ENCODE results near the gene APBA2.

APBA2 gene

DNA sequence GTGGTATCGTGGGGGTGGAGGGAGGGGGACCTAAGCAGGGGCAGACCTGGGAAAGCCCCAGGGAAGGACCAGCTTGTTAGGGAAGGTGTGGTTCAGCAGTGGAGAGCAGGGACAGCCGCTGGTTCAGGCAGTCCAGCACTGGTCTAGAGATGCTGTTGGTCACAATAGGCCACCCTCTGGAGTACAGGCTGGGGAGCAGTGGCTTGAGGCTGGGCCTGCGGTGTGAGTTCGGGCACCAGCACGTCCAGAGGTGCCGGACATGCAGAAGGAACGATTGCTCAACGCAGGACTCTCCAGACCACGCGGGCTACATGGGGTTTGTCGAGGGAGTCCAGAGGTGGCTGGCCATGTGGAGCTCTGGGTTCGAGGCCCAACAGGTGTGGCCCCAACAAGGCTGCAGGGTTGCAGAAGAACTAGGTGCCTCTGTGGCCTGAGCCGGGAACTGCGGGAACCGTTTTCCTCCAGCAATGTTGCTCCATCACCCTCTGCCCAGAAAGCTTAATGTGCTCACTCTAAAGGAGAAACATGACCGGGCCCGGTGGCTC lies 143.9 kb downstream of the APBA2 start:
- H3K9me3 ChIP-seq (ENCODE audit: insufficient read depth, low read depth, low read length), result peaks cover 7% of the 10 kb centered on the region; the same call in 1 of the 2 replicates
- peaks cover 12% of the 10 kb centered on the region for H4K20me1 ChIP-seq (ENCODE audit: insufficient read depth, low read length, poor library complexity, severe bottlenecking)
- H3K27me3 ChIP-seq (ENCODE audit: insufficient read depth, low read length, poor library complexity, severe bottlenecking), result no peaks in the 10 kb centered on the region
- no peak overlapping the region for H3K9ac ChIP-seq (ENCODE audit: low read depth, low read length, poor library complexity, severe bottlenecking)
- no peak for TF ChIP-seq CTCF (conservative IDR thresholded peaks at IDR 0.05; ENCODE audit: low read length)
- no peak for TF ChIP-seq EZH2phosphoT487 (IDR thresholded peaks at IDR 0.05; ENCODE audit: borderline replicate concordance)
- H3K79me2 ChIP-seq (ENCODE audit: insufficient read depth, low read length), result peaks cover 60% of the 10 kb centered on the region
- no peak overlapping the region for H3K4me3 ChIP-seq (ENCODE audit: low read length, poor library complexity, severe bottlenecking)
- H3K4me1 ChIP-seq (ENCODE audit: insufficient read depth, low read length, poor library complexity, severe bottlenecking), result peaks cover 7% of the 10 kb centered on the region
- H3K9me2 ChIP-seq (replicated peaks; ENCODE audit: low read depth, low read length), result no peaks in the 10 kb centered on the region
- no peak overlapping the region for H2AFZ ChIP-seq (ENCODE audit: low read length)
- peaks cover 14% of the 10 kb centered on the region; the same call in 1 of the 2 replicates for H3K36me3 ChIP-seq (ENCODE audit: insufficient read depth, low read length)
- no peak overlapping the region for H3K4me2 ChIP-seq (ENCODE audit: low read depth, low read length, poor library complexity, severe bottlenecking)
- H3F3A ChIP-seq (ENCODE audit: low read depth), result no peaks in the 10 kb centered on the region

GRCh38 chr15:29031502-29032228 lies 145.9 kb downstream of the APBA2 start:
- peaks cover 7% of the 10 kb centered on the region; the same call in 1 of the 2 replicates for H3K9me3 ChIP-seq (ENCODE audit: insufficient read depth, low read depth, low read length)
- no peaks in the 10 kb centered on the region for H3K9me2 ChIP-seq (replicated peaks; ENCODE audit: low read depth, low read length)
- H3K27me3 ChIP-seq (ENCODE audit: insufficient read depth, low read length, poor library complexity, severe bottlenecking), result no peaks in the 10 kb centered on the region
- peaks cover 7% of the 10 kb centered on the region for H3K4me1 ChIP-seq (ENCODE audit: insufficient read depth, low read length, poor library complexity, severe bottlenecking)
- peaks cover 18% of the 10 kb centered on the region; the same call in 1 of the 2 replicates for H3K36me3 ChIP-seq (ENCODE audit: insufficient read depth, low read length)
- H3K4me2 ChIP-seq (ENCODE audit: low read depth, low read length, poor library complexity, severe bottlenecking), result peak overlapping the region; percentile 13
- no peak overlapping the region for H3K4me3 ChIP-seq (ENCODE audit: low read length, poor library complexity, severe bottlenecking)
- H3K9ac ChIP-seq (ENCODE audit: low read depth, low read length, poor library complexity, severe bottlenecking), result no peak overlapping the region
- TF ChIP-seq CTCF (conservative IDR thresholded peaks at IDR 0.05; ENCODE audit: low read length), result no peak
- TF ChIP-seq EZH2phosphoT487 (IDR thresholded peaks at IDR 0.05; ENCODE audit: borderline replicate concordance), result no peak
- H4K20me1 ChIP-seq (ENCODE audit: insufficient read depth, low read length, poor library complexity, severe bottlenecking), result peaks cover 13% of the 10 kb centered on the region
- no peak overlapping the region for H2AFZ ChIP-seq (ENCODE audit: low read length)
- no peaks in the 10 kb centered on the region for H3F3A ChIP-seq (ENCODE audit: low read depth)
- peaks cover 58% of the 10 kb centered on the region for H3K79me2 ChIP-seq (ENCODE audit: insufficient read depth, low read length)

- no peak for TF ChIP-seq EZH2phosphoT487 (IDR thresholded peaks at IDR 0.05; ENCODE audit: borderline replicate concordance)
- no peak for TF ChIP-seq CTCF (conservative IDR thresholded peaks at IDR 0.05; ENCODE audit: low read length)
These were observed 146.5 kb downstream of the APBA2 start for GRCh38 chr15:29032229-29032625.

More at GRCh38 chr15:29032229-29032625, 146.5 kb downstream of the APBA2 start:
- Histone ChIP-seq H4K20me1 (ENCODE audit: insufficient read depth, low read length, poor library complexity, severe bottlenecking) (peaks cover 13% of the 10 kb centered on the region), H3K4me2 (ENCODE audit: low read depth, low read length, poor library complexity, severe bottlenecking) (peak overlapping the region; percentile 13), H3K36me3 (ENCODE audit: insufficient read depth, low read length) (peaks cover 18% of the 10 kb centered on the region; the same call in 1 of the 2 replicates), H3K9me3 (ENCODE audit: insufficient read depth, low read depth, low read length) (peaks cover 7% of the 10 kb centered on the region; the same call in 1 of the 2 replicates), H2AFZ (ENCODE audit: low read length) (no peak overlapping the region), H3K27me3 (ENCODE audit: insufficient read depth, low read length, poor library complexity, severe bottlenecking) (no peaks in the 10 kb centered on the region), H3K9me2 (replicated peaks; ENCODE audit: low read depth, low read length) (no peaks in the 10 kb centered on the region), H3K4me3 (ENCODE audit: low read length, poor library complexity, severe bottlenecking) (no peak overlapping the region), H3K79me2 (ENCODE audit: insufficient read depth, low read length) (peaks cover 58% of the 10 kb centered on the region), H3F3A (ENCODE audit: low read depth) (no peaks in the 10 kb centered on the region), H3K9ac (ENCODE audit: low read depth, low read length, poor library complexity, severe bottlenecking) (no peak overlapping the region), H3K4me1 (ENCODE audit: insufficient read depth, low read length, poor library complexity, severe bottlenecking) (peaks cover 7% of the 10 kb centered on the region)
